MCF 10A (cell line): ENCODE measurements around the gene LINGO1. TPM values are rescaled to one million over a fixed set of nuclear protein-coding genes. Genes with fewer than 3 reads are reported as not detected.

Experiments
- BruUV-seq: library from RNA; stranded (reverse); fragments of 400-500 nt; replicated peaks from 2 replicates; lab custom pipeline; 2021; lab: Mats Ljungman, UMichigan
- CTCF ChIA-PET: fragments of 300-600 bp; sonication (Branson Sonifier 250); formaldehyde crosslinking; extraction: SDS; loops from one replicate; lab custom pipeline; 2021; ENCODE audit warnings: antibody characterized with exemption, inconsistent platforms; lab: Yijun Ruan, JAX
- POLR2A ChIA-PET: fragments of 300-600, 350-650 bp; sonication (Branson Sonifier 250); formaldehyde crosslinking; extraction: SDS; loops from one replicate; lab custom pipeline; 2020; ENCODE audit warnings: antibody characterized with exemption, inconsistent platforms; lab: Yijun Ruan, JAX
- DNase-seq: peaks from one replicate; pipeline ENCODE4 v3.0.0-alpha.2; 2018; ENCODE audit not compliant: unreplicated experiment
- H3K27ac Mint-ChIP-seq: one replicate; pipeline ENCODE4 v1.8.0; 2022; ENCODE audit warnings: mild to moderate bottlenecking, low read depth, mixed read lengths; ENCODE audit not compliant: unreplicated experiment
- H3K27me3 Mint-ChIP-seq: one replicate; pipeline ENCODE4 v1.8.0; 2022; ENCODE audit warnings: mixed read lengths; ENCODE audit not compliant: insufficient read depth, unreplicated experiment
- H3K36me3 Mint-ChIP-seq: one replicate; pipeline ENCODE4 v1.8.0; 2022; ENCODE audit warnings: mild to moderate bottlenecking, moderate library complexity, mixed read lengths; ENCODE audit not compliant: insufficient read depth, unreplicated experiment
- H3K4me1 Mint-ChIP-seq: one replicate; pipeline ENCODE4 v1.8.0; 2022; ENCODE audit warnings: mixed read lengths; ENCODE audit not compliant: insufficient read depth, unreplicated experiment
- H3K4me3 Mint-ChIP-seq: one replicate; pipeline ENCODE4 v1.8.0; 2022; ENCODE audit warnings: mild to moderate bottlenecking, moderate library complexity, mixed read lengths; ENCODE audit not compliant: unreplicated experiment
- H3K9me3 Mint-ChIP-seq: one replicate; pipeline ENCODE4 v1.8.0; 2022; ENCODE audit warnings: mixed read lengths; ENCODE audit not compliant: unreplicated experiment
- intact Hi-C: fragments of 100-400 bp; cut with micrococcal nuclease; formaldehyde crosslinking; loops from 2 replicates; pipeline ENCODE4 v1.14.1; 2022
- total RNA-seq: library from RNA; stranded (reverse); gene quantifications from 2 replicates; pipeline ENCODE4 v1.2.3, GENCODE V29; 2022
- TF ChIP-seq, protein P1 (sequence below): fragments of 200-600 bp; IDR thresholded peaks from one replicate; pipeline ENCODE4 v1.8.0; 2022; ENCODE audit warnings: antibody characterized with exemption, mild to moderate bottlenecking; ENCODE audit not compliant: unreplicated experiment

The LINGO1 gene
- total RNA-seq, 1 experiment from 2014 or later: not detected

- CTCF ChIA-PET: interaction anchor here (0.6 to 2.5 kb wide), 3 partner anchors 41 to 547 kb away, joined by 3 to 10 read pairs (median 5); no protein-coding TSS in a partner anchor
- TF ChIP-seq, protein P1, sequence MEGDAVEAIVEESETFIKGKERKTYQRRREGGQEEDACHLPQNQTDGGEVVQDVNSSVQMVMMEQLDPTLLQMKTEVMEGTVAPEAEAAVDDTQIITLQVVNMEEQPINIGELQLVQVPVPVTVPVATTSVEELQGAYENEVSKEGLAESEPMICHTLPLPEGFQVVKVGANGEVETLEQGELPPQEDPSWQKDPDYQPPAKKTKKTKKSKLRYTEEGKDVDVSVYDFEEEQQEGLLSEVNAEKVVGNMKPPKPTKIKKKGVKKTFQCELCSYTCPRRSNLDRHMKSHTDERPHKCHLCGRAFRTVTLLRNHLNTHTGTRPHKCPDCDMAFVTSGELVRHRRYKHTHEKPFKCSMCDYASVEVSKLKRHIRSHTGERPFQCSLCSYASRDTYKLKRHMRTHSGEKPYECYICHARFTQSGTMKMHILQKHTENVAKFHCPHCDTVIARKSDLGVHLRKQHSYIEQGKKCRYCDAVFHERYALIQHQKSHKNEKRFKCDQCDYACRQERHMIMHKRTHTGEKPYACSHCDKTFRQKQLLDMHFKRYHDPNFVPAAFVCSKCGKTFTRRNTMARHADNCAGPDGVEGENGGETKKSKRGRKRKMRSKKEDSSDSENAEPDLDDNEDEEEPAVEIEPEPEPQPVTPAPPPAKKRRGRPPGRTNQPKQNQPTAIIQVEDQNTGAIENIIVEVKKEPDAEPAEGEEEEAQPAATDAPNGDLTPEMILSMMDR: no peak
- Mint-ChIP-seq H3K27me3 (peaks cover 8% of the 10 kb centered on the region), H3K36me3 (no peaks in the 10 kb centered on the region), H3K4me3 (no peak overlapping the region), H3K4me1 (no peaks in the 10 kb centered on the region), H3K9me3 (no peaks in the 10 kb centered on the region), H3K27ac (no peak overlapping the region)
- no peak for DNase-seq
- POLR2A ChIA-PET: no interaction called here
- intact Hi-C loops: no loop called here
- BruUV-seq: no TSS peak
Measured at GRCh38 chr15:77592758-77593157, 40.0 kb downstream of the LINGO1 start.

DNA sequence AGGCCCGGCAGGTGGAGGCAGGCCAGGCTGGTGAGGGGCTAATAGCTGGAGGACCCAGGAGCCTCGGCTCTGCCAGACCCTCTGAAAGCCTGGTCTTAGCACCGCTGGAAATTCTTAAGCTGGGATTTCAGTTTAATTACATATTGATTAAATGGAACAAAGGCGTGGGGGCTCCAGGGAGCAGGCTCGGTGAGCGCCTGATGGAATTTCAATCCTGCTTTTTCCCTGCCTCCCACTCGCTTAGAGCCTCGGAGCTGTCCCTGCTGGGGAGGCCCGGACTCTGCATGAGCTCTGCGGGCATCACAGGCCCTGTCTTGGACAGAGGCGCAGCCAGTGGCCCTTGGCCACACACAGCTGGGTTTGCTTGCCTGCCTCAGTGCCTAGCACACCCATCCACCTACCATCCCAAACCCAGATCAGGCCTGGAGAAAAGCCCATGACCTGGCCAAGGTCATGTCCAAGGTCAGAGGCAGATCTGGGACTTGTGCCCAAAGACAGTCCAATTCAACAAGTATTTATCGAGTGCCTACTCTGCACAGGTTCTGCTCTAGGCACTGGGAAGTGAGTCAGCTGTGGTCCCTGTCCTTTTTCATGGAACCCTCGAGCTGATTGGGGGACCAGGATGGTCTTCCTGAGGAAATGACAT lies 40.6 kb downstream of the LINGO1 start:
- no peaks in the 10 kb centered on the region for H3K9me3 Mint-ChIP-seq
- no peak overlapping the region for H3K4me3 Mint-ChIP-seq
- ChIA-PET POLR2A (no interaction called here), CTCF (interaction anchor here (0.6 to 2.5 kb wide), 4 partner anchors 42 to 547 kb away, joined by 3 to 10 read pairs (median 4); no protein-coding TSS in a partner anchor)
- BruUV-seq: no TSS peak
- H3K36me3 Mint-ChIP-seq: no peaks in the 10 kb centered on the region
- peaks cover 13% of the 10 kb centered on the region for H3K27me3 Mint-ChIP-seq
- TF ChIP-seq, protein P1: no peak
- H3K4me1 Mint-ChIP-seq: no peaks in the 10 kb centered on the region
- no peak for DNase-seq
- no peak overlapping the region for H3K27ac Mint-ChIP-seq
- intact Hi-C loops: no loop called here

- TF ChIP-seq, protein P1: no peak
- H3K9me3 Mint-ChIP-seq: no peaks in the 10 kb centered on the region
- no peak overlapping the region for H3K27ac Mint-ChIP-seq
- no peaks in the 10 kb centered on the region for H3K36me3 Mint-ChIP-seq
- intact Hi-C loops: no loop called here
- DNase-seq: no peak
- CTCF ChIA-PET: interaction anchor here (0.8 kb wide), 1 partner anchor 13 kb away, joined by 3 read pairs; no protein-coding TSS in a partner anchor
- H3K4me1 Mint-ChIP-seq: no peaks in the 10 kb centered on the region
- BruUV-seq: no TSS peak
- H3K4me3 Mint-ChIP-seq: no peak overlapping the region
- H3K27me3 Mint-ChIP-seq: peaks cover 25% of the 10 kb centered on the region
- POLR2A ChIA-PET: no interaction called here
Measured at GRCh38 chr15:77589839-77590238, 42.9 kb downstream of the LINGO1 start.

DNA sequence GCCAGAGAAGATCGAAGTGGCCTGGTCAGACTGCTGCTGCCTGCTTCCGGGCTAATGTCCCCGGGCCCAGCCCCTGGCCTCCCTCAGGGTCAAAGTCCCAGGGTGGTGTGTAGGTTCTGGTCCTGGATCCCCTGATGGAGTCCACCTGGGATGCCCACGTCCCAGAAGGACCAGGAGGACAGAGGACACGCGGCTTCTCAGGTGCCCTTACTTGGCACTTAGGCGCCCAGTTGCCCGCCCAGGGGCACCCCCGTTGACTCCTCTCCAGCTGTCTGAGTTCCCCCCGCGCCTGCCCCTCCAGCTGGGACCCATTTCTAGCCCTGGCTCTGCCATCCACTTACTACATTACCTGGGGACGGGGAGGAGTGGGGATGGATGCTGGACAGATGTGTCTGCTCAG lies 44.6 kb downstream of the LINGO1 start:
- no TSS peak for BruUV-seq
- CTCF ChIA-PET: interaction anchor here (0.6 to 1.0 kb wide), 2 partner anchors 45 to 895 kb away, joined by 3 read pairs; no protein-coding TSS in a partner anchor

More for the DNA sequence above, 44.6 kb downstream of the LINGO1 start:
- no peaks in the 10 kb centered on the region for H3K36me3 Mint-ChIP-seq
- H3K27me3 Mint-ChIP-seq: peaks cover 25% of the 10 kb centered on the region
- TF ChIP-seq, protein P1: no peak
- no peak overlapping the region for H3K4me3 Mint-ChIP-seq
- POLR2A ChIA-PET: no interaction called here
- H3K9me3 Mint-ChIP-seq: no peaks in the 10 kb centered on the region
- no peaks in the 10 kb centered on the region for H3K4me1 Mint-ChIP-seq
- DNase-seq: no peak
- H3K27ac Mint-ChIP-seq: no peak overlapping the region
- intact Hi-C loops: no loop called here
